GM15510 (cell line): ENCODE measurements around the gene RAX.

Experiments
- POLR2A ChIP-seq: IDR thresholded peaks from 3 replicates; pipeline ENCODE4 v1.6.1; 2011; ENCODE audit warnings: borderline replicate concordance; ENCODE audit not compliant: insufficient read length; ENCODE audit errors: extremely low read depth

Gene RAX

DNA sequence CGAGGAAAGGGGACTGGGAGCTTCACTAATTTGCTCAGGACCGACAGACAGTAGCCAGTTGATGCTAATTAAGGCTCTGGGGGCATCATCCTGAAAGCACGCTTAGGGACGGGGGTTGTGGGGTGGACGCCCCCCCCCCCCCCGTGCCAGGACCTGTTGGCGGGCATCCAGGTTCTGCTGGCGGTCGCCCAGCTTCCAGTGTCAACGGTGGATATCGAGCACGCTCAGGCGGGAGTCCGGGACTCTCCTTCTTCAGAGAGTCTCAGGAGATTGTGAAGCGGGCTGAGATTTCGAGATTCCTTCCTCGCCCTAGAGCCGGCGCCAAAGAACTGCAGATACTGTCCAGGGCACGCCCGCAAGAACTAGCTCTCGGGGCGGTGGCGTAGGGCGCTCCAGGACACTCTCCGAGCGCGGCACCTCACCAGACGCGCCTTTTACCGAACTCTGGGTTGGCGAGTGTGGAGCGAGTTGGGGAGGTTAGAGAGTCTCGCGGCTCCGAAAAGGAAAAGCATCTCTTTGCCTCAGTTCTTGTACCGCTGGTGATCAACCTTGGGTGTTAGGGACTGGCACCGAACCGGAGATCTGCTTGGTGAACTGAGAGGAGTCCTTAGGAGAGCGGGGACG is 5.6 kb downstream of the RAX start:
- no peak for TF ChIP-seq POLR2A

DNA sequence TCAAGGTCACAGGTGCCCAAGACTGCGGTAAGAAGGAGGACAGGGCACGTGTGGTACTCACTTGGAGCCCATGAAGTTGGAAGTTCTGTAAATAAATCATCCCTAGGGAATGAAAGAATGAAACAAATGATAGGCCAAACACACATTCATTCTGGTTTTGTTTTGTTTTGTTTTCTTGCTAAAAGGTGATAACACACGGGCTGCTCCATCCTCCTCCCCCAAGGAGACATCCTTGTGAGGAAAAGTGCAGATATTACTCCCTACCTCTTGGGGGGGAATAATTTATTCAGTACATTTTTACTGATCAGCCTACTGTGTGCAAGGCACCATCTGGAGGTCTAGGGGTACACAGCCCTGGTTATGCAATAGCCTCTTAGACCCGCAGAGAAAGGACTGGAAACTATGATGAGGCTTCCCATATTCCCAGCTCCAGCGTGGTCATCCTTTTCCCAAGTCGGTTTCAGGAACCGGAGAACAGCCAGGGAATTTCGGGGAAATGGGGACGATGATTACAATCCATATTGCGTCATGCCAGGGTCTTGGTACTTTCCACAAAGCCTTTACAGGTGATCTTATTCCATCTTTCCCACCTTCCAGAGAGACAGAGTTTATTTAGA is 6.3 kb downstream of the RAX start:
- no peak for TF ChIP-seq POLR2A

DNA sequence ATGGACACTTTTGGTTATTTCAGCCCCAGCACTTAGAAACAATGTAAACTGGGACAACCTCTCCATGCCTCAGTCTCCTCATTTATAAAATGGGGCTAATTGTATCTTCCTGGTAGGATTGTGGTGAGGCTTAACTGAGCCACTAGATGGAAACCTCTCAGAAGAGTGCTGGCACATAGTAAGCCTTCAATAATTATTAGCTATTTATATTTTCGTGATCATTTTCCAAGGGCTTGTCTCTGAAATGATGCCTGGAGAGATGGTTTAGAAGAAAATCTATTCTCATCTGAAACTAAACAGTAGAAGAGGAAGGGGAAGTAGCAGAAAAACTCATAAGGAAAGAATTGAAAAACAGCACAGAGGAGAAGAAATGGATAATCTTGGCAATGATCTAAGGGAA is 6.8 kb downstream of the RAX start:
- no peak for TF ChIP-seq POLR2A

DNA sequence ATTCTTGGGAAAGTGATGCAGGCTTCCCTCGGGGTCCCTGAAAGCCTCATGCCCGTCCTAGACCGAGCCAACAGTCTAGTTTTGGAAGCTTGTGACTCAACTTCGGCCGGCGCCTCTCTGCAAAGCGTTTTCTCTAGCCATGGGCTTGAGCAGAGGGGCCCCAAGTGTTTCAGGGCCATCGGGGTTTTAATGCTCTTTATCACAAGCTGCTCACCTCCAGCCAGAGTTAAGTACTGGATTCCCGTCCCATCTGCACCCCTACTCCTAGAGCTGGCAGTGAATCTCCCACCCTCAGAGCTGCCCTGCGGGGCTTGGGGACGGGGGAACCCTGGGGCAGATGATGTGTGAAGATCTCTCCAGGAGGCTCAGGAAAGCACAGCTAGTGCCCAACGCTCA is 7.3 kb downstream of the RAX start:
- TF ChIP-seq POLR2A = no peak

DNA sequence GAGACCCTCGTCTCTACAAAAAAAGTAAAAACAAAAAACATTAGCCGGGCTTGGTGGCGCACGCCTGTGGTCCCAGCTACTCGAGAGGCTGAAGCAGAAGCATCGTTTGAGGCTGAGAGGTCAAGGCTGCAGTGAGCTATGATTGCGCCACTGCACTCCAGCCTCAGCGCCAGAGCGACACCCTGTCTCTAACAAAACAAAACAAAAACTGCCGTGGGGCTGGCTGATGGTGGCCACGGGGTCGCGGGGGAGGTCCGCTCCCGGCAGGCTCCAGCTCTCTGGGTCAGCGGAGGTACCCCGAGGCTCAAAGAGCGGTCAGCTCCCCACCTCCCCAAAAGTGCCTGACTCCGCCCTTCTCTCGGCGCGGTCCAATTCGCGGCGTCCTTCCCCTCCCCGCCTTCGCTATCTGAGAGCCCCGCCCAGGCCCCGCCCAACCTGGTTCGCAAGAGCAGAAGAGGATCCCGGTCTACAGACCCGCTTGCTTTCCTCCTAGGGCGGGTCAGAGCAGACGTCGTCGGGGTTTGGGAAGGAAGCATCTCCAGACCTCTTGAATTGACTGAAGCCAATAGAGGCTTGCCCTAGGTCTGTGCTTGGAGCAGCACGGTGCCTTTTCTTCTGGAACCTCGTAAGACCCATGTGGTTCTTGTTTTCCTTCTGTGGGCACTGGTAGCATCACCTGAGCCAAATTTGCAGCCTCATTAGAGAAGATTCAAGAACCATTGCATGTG is 7.8 kb downstream of the RAX start:
- TF ChIP-seq POLR2A = no peak

DNA sequence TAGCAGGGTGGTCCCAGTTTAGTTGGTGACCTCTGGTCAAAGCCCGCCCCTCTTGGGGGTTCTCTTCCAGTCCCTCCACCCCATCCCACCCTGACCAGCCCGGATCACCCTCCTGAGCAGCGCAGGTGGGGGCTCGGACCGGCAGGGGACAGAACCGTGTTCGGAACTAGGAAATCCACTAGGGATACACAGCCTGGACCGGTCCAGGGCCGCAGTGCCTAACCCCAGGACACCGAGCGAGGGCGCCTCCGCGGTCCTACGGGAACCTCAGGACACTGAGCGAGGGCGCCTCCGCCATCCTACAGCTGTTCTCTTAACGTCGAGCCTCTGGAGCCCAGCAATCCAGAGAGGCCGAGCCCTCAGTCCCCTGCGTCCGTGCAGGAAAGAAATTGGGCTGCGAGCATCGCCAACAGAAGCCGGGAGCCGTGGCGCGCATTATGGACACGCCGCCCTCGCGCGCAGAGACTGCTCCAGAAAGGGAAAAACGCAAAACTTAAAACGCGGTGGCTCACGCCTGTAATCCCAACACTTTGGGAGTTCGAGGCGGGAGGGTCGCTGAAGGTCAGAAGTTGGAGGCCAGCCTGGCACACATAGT is 8.5 kb downstream of the RAX start:
- no peak for TF ChIP-seq POLR2A

DNA sequence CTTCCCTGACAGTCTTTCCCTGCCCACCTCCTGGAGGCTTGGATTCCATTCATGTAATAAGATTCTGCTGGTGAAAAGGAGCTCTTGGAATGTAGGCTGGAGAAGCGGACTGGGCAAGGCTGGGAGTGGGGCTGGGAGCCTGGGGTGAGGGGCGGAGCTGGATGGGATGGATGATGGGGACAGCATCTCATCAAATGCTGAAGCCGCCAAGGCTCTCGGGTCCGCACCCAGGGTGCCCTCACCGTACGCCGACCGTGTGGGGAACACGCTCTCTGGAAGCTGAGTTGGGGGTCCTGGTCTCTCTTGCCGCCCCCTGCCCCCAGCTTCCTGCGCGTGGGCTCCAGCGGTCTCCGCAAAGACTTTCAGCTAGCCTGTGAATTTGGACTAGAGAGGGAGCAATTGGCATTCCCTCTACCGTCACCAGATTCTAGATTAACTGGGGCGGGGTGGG is 9.1 kb downstream of the RAX start:
- TF ChIP-seq POLR2A = no peak

DNA sequence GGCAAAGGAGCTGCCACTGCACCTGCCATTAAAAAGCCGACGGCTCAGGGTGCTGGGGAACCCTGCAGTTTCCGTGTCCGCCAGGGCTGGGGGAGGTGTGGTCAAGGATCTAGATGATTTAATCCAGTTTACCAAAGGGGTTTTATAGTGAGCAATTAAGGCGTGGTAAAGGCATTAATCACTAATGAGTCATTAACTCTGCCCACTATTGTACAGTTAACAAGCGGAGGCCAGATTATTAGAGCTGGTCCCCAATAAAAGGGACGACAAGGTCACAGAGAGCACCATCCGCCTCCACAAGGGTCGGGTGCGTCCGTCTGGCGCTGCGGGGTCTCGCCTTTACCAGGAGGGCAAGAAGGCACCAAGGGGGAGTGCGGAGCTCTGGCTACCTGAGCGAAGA is 9.6 kb downstream of the RAX start:
- TF ChIP-seq POLR2A = no peak

DNA sequence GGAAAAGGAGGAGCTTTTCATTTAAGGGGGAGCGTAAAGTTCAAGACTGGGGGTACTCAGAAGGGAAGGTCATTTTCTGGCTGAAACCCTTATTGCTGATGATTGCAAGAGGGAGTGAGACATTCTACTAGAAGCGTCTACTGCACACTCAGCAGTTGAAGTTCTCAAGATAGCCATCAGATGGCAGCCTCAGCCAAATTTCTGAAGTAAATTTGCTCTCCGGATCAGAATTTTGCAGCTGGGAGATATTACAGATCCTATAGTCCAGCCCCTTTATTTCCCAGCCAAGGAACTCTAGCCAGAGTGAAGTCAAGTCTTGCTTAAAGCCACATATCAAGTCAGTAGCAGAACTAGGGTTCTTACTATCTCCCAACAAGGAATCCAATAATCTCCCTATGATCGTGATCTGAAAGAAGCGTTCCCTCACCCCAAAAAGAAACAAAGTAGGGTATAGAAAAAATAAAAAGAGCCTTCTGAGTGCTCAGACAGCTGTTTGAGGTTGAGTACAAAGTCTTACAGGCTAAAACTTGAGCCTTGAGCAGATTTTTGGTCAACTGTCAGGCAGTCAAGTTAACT is 24.0 kb downstream of the RAX start:
- no peak for TF ChIP-seq POLR2A

DNA sequence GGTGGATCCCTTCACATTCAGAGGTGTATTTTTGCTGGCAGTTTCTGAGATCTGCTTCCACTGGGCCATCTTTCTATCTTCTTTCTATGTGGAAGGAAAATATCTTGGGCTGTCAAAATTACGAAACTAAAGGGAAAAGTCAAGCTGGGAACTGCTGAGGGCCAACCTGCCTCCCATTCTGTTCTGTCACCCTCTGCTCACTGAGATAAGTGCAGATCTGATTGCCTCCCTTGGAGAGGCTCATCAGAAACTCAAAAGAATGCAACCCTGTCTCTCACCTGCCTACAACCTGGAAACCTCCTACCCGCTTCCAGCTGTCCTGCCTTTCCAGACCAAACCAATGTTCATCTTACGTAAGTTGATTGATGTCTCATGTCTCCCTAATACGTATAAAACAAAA is 26.5 kb downstream of the RAX start:
- TF ChIP-seq POLR2A = no peak

DNA sequence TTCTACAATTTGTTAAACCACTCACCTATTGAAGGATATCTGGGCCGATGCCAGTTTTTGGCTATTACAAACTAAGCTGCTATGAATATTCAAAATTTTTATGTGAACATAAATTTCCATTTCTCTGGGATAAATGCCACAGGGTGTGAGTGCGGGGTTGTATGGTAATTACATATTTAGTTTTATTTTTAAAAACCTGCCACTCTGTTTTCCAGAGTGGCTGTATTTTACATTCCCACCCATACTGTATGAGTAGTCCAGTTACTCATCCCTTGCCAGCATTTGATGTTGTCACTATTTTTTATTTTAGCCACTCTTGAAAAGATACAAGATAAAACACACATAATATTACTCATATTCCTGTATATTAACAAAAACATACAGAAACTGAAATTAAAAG is 30.3 kb downstream of the RAX start:
- TF ChIP-seq POLR2A = no peak

DNA sequence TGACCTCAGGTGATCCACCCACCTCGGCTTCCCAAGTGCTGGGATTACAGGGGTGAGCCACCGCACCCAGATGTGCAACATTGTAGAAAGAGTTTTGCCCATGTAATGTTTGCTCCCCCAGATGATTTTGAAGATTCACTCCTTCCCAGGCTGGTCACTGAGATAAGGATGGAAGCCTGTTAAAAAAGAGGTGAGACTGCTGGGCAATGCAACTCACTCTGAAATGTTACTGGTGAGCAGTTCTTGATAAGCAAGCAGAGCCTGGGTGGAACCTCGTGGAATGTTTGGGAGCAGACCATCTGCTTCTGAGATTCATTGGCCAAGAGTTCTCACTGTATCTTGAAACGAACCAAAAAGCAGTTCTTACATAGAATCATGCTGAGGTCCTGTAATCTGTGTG is 33.6 kb downstream of the RAX start:
- TF ChIP-seq POLR2A = no peak

DNA sequence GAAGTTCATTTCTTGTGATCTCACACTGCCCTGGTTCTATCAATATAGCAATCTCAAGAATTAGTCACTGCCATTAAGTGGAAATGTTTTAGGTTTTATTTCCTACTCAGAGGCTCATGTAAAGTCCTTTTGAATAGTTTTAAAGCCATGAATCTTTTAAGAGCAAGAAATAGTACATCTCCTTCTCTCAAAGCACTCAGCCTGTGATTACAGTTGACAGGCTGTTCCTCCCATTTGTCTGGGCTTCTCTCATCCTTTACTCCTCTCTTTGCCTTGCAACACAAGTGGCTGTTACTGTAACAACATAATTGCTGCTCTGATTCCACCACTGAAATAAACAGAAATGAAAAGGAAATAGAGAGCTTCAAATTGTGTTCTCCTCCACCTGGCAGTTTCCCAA is 34.9 kb downstream of the RAX start:
- TF ChIP-seq POLR2A = no peak

DNA sequence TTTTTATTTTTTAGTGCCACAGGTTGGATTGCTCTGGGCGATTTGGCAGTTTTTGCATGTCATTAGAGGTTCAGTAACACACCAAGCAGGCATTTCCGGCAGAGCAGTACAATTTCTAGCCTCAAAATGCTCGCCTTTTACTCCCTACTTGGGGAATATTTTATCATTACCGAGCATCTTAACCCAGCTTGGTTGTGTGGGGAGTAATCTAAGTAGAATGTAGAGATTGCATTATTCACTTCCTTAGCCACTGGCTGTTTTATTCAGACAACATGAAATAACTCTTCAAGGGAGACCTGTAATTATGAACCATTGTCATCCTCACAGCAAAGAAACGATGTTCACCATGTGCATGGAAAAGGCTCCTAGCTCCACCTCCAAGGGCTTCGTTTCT is 40.2 kb downstream of the RAX start:
- TF ChIP-seq POLR2A = no peak

DNA sequence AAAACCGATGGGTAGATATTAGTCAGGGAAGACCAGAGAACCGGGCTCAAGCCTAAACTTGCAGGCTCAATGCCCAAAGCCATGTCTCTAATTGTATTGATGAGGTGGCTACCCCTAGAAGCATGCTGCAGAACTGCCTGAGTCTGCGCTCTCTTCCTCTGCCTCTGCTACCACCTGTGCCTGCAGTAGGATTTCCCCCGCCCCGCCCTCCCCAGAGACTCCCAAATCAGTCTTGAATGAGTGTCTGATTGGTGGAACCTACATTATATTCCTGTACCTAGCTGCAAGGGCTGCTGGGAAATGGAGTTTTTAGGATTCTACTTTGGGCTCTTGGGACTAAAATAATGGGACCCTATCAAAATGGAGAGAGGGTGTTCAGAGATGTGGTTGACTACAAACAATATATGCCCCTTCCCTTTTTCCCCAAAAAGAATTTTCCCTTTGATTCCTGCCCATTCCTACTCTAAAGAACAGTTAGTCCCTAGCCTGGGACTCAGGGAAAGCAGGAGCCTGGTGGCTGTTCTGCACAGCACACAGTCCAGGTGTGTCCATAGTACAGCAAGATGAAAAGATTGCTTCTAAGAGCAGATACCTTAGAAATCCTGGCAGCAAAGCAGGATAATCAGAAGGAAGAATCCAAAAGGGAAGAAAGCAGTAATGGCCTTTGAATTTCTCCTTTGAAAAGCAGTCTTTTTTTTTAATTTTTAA is 40.8 kb downstream of the RAX start:
- TF ChIP-seq POLR2A = no peak
